WTC11 (cell line): ENCODE data around the gene PDLIM4.

Experiments
- CBFB ChIP-seq: sonication (generic); formaldehyde crosslinking; IDR thresholded peaks from 2 replicates; pipeline ENCODE4 v1.8.1; 2022; ENCODE audit warnings: mild to moderate bottlenecking, low read depth, missing genetic modification reagents
- ESRRA ChIP-seq: sonication (generic); formaldehyde crosslinking; IDR thresholded peaks from 2 replicates; pipeline ENCODE4 v1.8.1; 2022; ENCODE audit warnings: mild to moderate bottlenecking, missing genetic modification reagents, borderline replicate concordance
- JUN ChIP-seq: sonication (generic); formaldehyde crosslinking; IDR thresholded peaks from 2 replicates; pipeline ENCODE4 v1.8.0; 2023; ENCODE audit warnings: mild to moderate bottlenecking, missing genetic modification reagents
- NR1H2 ChIP-seq: sonication (generic); formaldehyde crosslinking; IDR thresholded peaks from 2 replicates; pipeline ENCODE4 v1.9.0; 2021; ENCODE audit warnings: mild to moderate bottlenecking, moderate library complexity, missing genetic modification reagents
- SP1 ChIP-seq: sonication (generic); formaldehyde crosslinking; conservative IDR thresholded peaks from 2 replicates; pipeline ENCODE4 v1.8.1; 2022; ENCODE audit warnings: missing genetic modification reagents
- TEAD4 ChIP-seq: sonication (generic); formaldehyde crosslinking; IDR thresholded peaks from 2 replicates; pipeline ENCODE4 v1.8.0; 2022; ENCODE audit warnings: mild to moderate bottlenecking, missing genetic modification reagents
- ZNF396 ChIP-seq: fragments of 250-450 bp; sonication (Bioruptor Pico); IDR thresholded peaks from 2 replicates; pipeline ENCODE4 v1.8.0; 2021; ENCODE audit warnings: mild to moderate bottlenecking, moderate library complexity, borderline replicate concordance
- ZNF416 ChIP-seq: fragments of 250-450 bp; sonication (Bioruptor Pico); IDR thresholded peaks from 2 replicates; pipeline ENCODE4 v1.9.0; 2021; ENCODE audit warnings: mild to moderate bottlenecking, inconsistent platforms
- ZNF423 ChIP-seq: fragments of 250-450 bp; sonication (Bioruptor Pico); IDR thresholded peaks from 2 replicates; pipeline ENCODE4 v2.1.2; 2022; ENCODE audit warnings: mild to moderate bottlenecking, moderate library complexity
- TF ChIP-seq, protein P1 (sequence below): fragments of 200-600 bp; IDR thresholded peaks from 2 replicates; pipeline ENCODE4 v1.8.0; 2022; ENCODE audit warnings: antibody characterized with exemption
- TF ChIP-seq, protein P2 (sequence below): sonication (generic); formaldehyde crosslinking; IDR thresholded peaks from 2 replicates; pipeline ENCODE4 v1.8.1; 2023; ENCODE audit warnings: mild to moderate bottlenecking, missing genetic modification reagents, moderate library complexity
- TF ChIP-seq, protein P3 (sequence below): sonication (generic); formaldehyde crosslinking; IDR thresholded peaks from 2 replicates; pipeline ENCODE4 v1.8.0; 2022; ENCODE audit warnings: mild to moderate bottlenecking, missing genetic modification reagents
- TF ChIP-seq, protein P4 (sequence below): sonication (generic); formaldehyde crosslinking; IDR thresholded peaks from 2 replicates; pipeline ENCODE4 v1.8.1; 2023; ENCODE audit warnings: mild to moderate bottlenecking, missing genetic modification reagents

DNA sequence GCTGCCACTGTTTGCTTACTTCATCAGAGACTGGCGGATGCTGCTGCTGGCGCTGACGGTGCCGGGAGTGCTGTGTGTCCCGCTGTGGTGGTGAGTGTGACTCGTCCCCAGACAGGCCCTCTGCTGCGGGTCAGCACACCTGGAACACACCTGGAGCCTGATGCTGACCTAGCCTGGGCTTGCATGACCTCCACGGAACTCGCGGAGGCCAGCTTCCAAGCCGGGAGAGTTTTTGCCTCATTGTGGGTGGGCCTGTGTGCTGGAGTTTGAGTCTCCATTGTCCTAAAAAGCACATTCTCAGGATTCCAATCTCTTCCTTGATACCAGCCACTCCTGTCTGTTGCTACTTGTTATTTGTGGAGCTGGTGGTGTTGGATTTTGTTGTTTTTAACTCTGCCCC, 64.8 kb downstream of the PDLIM4 start:
- no peak for TF ChIP-seq TEAD4 (CRISPR knock-in tag)
- TF ChIP-seq, protein P1, sequence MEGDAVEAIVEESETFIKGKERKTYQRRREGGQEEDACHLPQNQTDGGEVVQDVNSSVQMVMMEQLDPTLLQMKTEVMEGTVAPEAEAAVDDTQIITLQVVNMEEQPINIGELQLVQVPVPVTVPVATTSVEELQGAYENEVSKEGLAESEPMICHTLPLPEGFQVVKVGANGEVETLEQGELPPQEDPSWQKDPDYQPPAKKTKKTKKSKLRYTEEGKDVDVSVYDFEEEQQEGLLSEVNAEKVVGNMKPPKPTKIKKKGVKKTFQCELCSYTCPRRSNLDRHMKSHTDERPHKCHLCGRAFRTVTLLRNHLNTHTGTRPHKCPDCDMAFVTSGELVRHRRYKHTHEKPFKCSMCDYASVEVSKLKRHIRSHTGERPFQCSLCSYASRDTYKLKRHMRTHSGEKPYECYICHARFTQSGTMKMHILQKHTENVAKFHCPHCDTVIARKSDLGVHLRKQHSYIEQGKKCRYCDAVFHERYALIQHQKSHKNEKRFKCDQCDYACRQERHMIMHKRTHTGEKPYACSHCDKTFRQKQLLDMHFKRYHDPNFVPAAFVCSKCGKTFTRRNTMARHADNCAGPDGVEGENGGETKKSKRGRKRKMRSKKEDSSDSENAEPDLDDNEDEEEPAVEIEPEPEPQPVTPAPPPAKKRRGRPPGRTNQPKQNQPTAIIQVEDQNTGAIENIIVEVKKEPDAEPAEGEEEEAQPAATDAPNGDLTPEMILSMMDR = no peak
- TF ChIP-seq CBFB (CRISPR knock-in tag) = no peak
- TF ChIP-seq ESRRA (CRISPR knock-in tag) = no peak
- TF ChIP-seq JUN (CRISPR knock-in tag) = no peak
- no peak for TF ChIP-seq ZNF396 (CRISPR knock-in tag)
- TF ChIP-seq ZNF416 (CRISPR knock-in tag) = no peak
- 0 out of 2 replicates have a peak, but pooled peaks have one; percentile 26 for TF ChIP-seq SP1 (CRISPR knock-in tag)
- TF ChIP-seq, protein P2, sequence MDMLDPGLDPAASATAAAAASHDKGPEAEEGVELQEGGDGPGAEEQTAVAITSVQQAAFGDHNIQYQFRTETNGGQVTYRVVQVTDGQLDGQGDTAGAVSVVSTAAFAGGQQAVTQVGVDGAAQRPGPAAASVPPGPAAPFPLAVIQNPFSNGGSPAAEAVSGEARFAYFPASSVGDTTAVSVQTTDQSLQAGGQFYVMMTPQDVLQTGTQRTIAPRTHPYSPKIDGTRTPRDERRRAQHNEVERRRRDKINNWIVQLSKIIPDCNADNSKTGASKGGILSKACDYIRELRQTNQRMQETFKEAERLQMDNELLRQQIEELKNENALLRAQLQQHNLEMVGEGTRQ = no peak
- no peak for TF ChIP-seq ZNF423 (CRISPR knock-in tag)
- TF ChIP-seq, protein P3, sequence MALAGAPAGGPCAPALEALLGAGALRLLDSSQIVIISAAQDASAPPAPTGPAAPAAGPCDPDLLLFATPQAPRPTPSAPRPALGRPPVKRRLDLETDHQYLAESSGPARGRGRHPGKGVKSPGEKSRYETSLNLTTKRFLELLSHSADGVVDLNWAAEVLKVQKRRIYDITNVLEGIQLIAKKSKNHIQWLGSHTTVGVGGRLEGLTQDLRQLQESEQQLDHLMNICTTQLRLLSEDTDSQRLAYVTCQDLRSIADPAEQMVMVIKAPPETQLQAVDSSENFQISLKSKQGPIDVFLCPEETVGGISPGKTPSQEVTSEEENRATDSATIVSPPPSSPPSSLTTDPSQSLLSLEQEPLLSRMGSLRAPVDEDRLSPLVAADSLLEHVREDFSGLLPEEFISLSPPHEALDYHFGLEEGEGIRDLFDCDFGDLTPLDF (CRISPR knock-in tag) = no peak
- no peak for TF ChIP-seq NR1H2 (CRISPR knock-in tag)
- TF ChIP-seq, protein P4, sequence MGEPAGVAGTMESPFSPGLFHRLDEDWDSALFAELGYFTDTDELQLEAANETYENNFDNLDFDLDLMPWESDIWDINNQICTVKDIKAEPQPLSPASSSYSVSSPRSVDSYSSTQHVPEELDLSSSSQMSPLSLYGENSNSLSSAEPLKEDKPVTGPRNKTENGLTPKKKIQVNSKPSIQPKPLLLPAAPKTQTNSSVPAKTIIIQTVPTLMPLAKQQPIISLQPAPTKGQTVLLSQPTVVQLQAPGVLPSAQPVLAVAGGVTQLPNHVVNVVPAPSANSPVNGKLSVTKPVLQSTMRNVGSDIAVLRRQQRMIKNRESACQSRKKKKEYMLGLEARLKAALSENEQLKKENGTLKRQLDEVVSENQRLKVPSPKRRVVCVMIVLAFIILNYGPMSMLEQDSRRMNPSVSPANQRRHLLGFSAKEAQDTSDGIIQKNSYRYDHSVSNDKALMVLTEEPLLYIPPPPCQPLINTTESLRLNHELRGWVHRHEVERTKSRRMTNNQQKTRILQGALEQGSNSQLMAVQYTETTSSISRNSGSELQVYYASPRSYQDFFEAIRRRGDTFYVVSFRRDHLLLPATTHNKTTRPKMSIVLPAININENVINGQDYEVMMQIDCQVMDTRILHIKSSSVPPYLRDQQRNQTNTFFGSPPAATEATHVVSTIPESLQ = no peak
